GM12878 (cell line): Measurements from ENCODE around the gene RPS6KA5. TPM values are rescaled to one million over a fixed set of nuclear protein-coding genes. Genes with fewer than 3 reads are reported as not detected.

Experiments used
- ATAC-seq: fragments of 200-7000 bp; cut with Tn5 transposase; 3 replicates; pipeline ENCODE4 v1.9.1; 2020; ENCODE audit warnings: mild to moderate bottlenecking, moderate library complexity
- BruUV-seq: library from RNA; stranded (reverse); fragments of 400-500 nt; replicated peaks from 2 replicates; lab custom pipeline; 2021; lab: Mats Ljungman, UMichigan
- CTCF ChIA-PET: fragments of 300-600 bp; sonication (Branson Sonifier 250); formaldehyde crosslinking; extraction: SDS; loops from one replicate; lab custom pipeline; 2021; ENCODE audit warnings: inconsistent platforms; lab: Yijun Ruan, JAX
- POLR2A ChIA-PET: fragments of 350-600 bp; formaldehyde crosslinking; extraction: SDS; loops from one replicate; lab custom pipeline; 2021; ENCODE audit warnings: inconsistent platforms; lab: Charles Lee
- RAD21 ChIA-PET: fragments of 300-600 bp; sonication (Branson Sonifier 250); formaldehyde crosslinking; loops from one replicate; lab custom pipeline; 2023; ENCODE audit warnings: antibody characterized with exemption; ENCODE audit not compliant: unreplicated experiment; lab: Charles Lee
- SMC1A ChIA-PET: fragments of 300-600 bp; sonication (Branson Sonifier 250); formaldehyde crosslinking; loops from one replicate; lab custom pipeline; 2023; ENCODE audit not compliant: unreplicated experiment, uncharacterized antibody; lab: Charles Lee
- DNase-seq: peaks from one replicate; pipeline ENCODE4 v3.0.0-alpha.2; 2011; ENCODE audit warnings: low read depth, low spot score
- FAIRE-seq: peaks from 3 replicates; lab custom pipeline; 2011; peaks lifted over from hg19 to GRCh38; lab: Jason Lieb, UNC
- H2AFZ ChIP-seq: 2 replicates; pipeline ENCODE4 v1.6.0; 2011; ENCODE audit warnings: low read depth, low read length, control low read depth; ENCODE audit not compliant: control insufficient read depth
- H3K27ac ChIP-seq: 2 replicates; pipeline ENCODE4 v1.5.1; 2011; ENCODE audit warnings: control low read depth; ENCODE audit not compliant: control insufficient read depth, insufficient read depth
- H3K27me3 ChIP-seq, 2 experiments: replicated peaks in 1 of 2; 2 replicates each; pipeline versions ENCODE4 v1.6.0 to v1.6.1; 2011; ENCODE audit warnings: low read length in 1 of 2; ENCODE audit not compliant: control insufficient read depth in 2 of 2, insufficient read depth in 2 of 2
- H3K36me3 ChIP-seq, 2 experiments: 2 replicates each; pipeline ENCODE4 v1.5.1; 2011; ENCODE audit warnings: low read length in 1 of 2; ENCODE audit not compliant: control insufficient read depth in 2 of 2, insufficient read depth in 2 of 2
- H3K4me1 ChIP-seq: 2 replicates; pipeline ENCODE4 v1.6.1; 2011; ENCODE audit warnings: mild to moderate bottlenecking, low read length, moderate library complexity, mixed read lengths; ENCODE audit not compliant: control insufficient read depth, insufficient read depth
- H3K4me2 ChIP-seq: 2 replicates; pipeline ENCODE4 v1.6.0; 2011; ENCODE audit warnings: control low read depth; ENCODE audit not compliant: control insufficient read depth, insufficient read depth
- H3K4me3 ChIP-seq: fragments of 200-600 bp; sonication (generic); 2 replicates; pipeline ENCODE4 v1.5.1; 2016
- H3K79me2 ChIP-seq: 2 replicates; pipeline ENCODE4 v1.6.0; 2011; ENCODE audit warnings: low read length; ENCODE audit not compliant: control insufficient read depth, insufficient read depth
- H3K9ac ChIP-seq: 2 replicates; pipeline ENCODE4 v1.8.0; 2011; ENCODE audit warnings: low read length, control low read depth, mixed read lengths; ENCODE audit not compliant: control insufficient read depth, insufficient read depth
- H3K9me3 ChIP-seq: replicated peaks from 3 replicates; pipeline ENCODE4 v1.5.1; 2011; ENCODE audit warnings: mild to moderate bottlenecking, low read length; ENCODE audit not compliant: control insufficient read depth, insufficient read depth
- H4K20me1 ChIP-seq: 2 replicates; pipeline ENCODE4 v1.6.0; 2011; ENCODE audit not compliant: control insufficient read depth, insufficient read depth
- ASH2L ChIP-seq: fragments of 300-600, 200-600 bp; sonication (generic); IDR thresholded peaks from 2 replicates; pipeline ENCODE4 v1.6.1; 2017; ENCODE audit warnings: low read depth, mild to moderate bottlenecking, borderline replicate concordance
- ELK1 ChIP-seq: IDR thresholded peaks from 2 replicates; pipeline ENCODE4 v1.6.1; 2012; ENCODE audit warnings: low read depth, low read length, improper control_type of control experiment
- IRF4 ChIP-seq: IDR thresholded peaks from 2 replicates; pipeline ENCODE4 v1.6.1; 2011; ENCODE audit warnings: low read depth, low read length
- KLF5 ChIP-seq: fragments of 450-650 bp; IDR thresholded peaks from 2 replicates; pipeline ENCODE4 v1.6.1; 2014; ENCODE audit warnings: mild to moderate bottlenecking; ENCODE audit not compliant: partially characterized antibody
- SKIL ChIP-seq: fragments of 450-650 bp; IDR thresholded peaks from 2 replicates; pipeline ENCODE4 v1.6.1; 2017; ENCODE audit warnings: mild to moderate bottlenecking, low read depth, inconsistent platforms; ENCODE audit not compliant: poor library complexity, severe bottlenecking
- ZBTB40 ChIP-seq: fragments of 450-650 bp; IDR thresholded peaks from 2 replicates; pipeline ENCODE4 v1.6.1; 2016; ENCODE audit warnings: mild to moderate bottlenecking, moderate library complexity, borderline replicate concordance
- WGBS: methylation state at CpG from one replicate; pipeline ENCODE4 v1.1.6; 2016; ENCODE audit warnings: low lambda C conversion rate; ENCODE audit not compliant: insufficient replicate concordance, insufficient coverage; ENCODE audit errors: missing lambda C conversion rate; 5-methylcytosine and 5-hydroxymethylcytosine counted together
- in situ Hi-C: fragments of 300-500 bp; cut with MboI; formaldehyde crosslinking; loops from 9 replicates; pipeline ENCODE4 v1.14.3; 2018; ENCODE audit warnings: mixed read lengths
- intact Hi-C: fragments of 100-400 bp; cut with micrococcal nuclease; formaldehyde crosslinking; loops from one replicate; pipeline ENCODE4 v1.14.2; 2022; ENCODE audit not compliant: unreplicated experiment
- polyA plus RNA-seq, 11 experiments: library from polyadenylated mRNA; depleted of rRNA in 4 of 11; unstranded in 6 of 11; stranded (reverse) in 5 of 11; fragments of >200 nt; fragmentation: Nextera tagmentation in 4 of 11; fragmentation: Illumina TruSeq in 1 of 11; extraction: Ambion mirVana in 4 of 11; extraction: Trizol in 1 of 11; gene quantifications; 1 replicate in 1 of 11; 2 replicates in 10 of 11; pipeline versions ENCODE4 v1.2.1 to v1.2.3, GENCODE V29; 2011 to 2016; ENCODE audit warnings: inconsistent platforms in 2 of 11, missing spikeins in 2 of 11, low read depth in 1 of 11
- total RNA-seq, 4 experiments: library from RNA; depleted of rRNA in 3 of 4; stranded (reverse); fragments of >200 nt in 3 of 4; fragmentation: Illumina TruSeq in 1 of 4; extraction: Trizol in 1 of 4; gene quantifications; 2 replicates each; pipeline versions ENCODE4 v1.2.1 to v1.2.3, GENCODE V29; 2013 to 2021
- TF ChIP-seq, protein P1 (sequence below): fragments of 450-650 bp; IDR thresholded peaks from 2 replicates; pipeline ENCODE4 v1.6.1; 2017; ENCODE audit warnings: borderline replicate concordance
- TF ChIP-seq, protein P2 (sequence below): IDR thresholded peaks from 2 replicates; pipeline ENCODE4 v1.6.1; 2012; ENCODE audit warnings: low read length, inconsistent platforms

RPS6KA5 gene
- total and polyA plus RNA-seq, 10 of the 15 experiments (the other 5 are each of a cell fraction or from before 2014, with no cell fraction given): 1.4 to 7.0 (median 3.7) TPM

DNA sequence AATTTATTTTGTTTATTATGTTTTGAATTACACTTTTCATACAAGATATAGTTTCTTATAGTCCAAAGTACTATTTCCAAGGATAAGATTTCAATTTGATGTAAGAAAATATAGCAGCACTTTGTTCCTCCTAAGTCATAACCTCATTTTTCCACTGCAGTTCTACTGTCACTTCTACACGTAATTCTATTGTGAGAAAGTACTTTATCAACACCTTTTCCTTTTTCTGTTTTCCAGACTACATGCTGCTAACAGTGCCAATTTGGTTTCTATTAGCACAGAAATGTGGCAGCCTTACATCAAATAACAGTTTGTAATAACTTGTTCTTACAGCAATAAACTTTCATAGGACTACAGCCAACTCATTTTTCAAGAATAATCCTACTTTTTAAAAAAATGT lies 45.0 kb downstream of the RPS6KA5 start:
- Histone ChIP-seq H3K79me2 (no peaks in the 10 kb centered on the region; the same call in 1 of the 2 replicates), H3K9ac (no peak overlapping the region), H3K9me3 (no peaks in the 10 kb centered on the region), H3K4me1 (peaks cover 16% of the 10 kb centered on the region), H3K4me3 (no peak overlapping the region), H3K27ac (no peak overlapping the region), H4K20me1 (no peaks in the 10 kb centered on the region), H2AFZ (no peak overlapping the region), H3K36me3 (no peaks in the 10 kb centered on the region), H3K4me2 (no peak overlapping the region), H3K27me3 (no peaks in the 10 kb centered on the region)
- BruUV-seq: no TSS peak
- SMC1A ChIA-PET: interaction anchor here (0.6 to 2.1 kb wide), 3 partner anchors 14 to 100 kb away, joined by 3 to 6 read pairs (median 3); no protein-coding TSS in a partner anchor
- CTCF ChIA-PET: interaction anchor here (1.4 kb wide), 1 partner anchor 112 kb away, joined by 6 read pairs; no protein-coding TSS in a partner anchor
- 94% methylated on average over 1 of the region's 1 CpG for WGBS
- DNase-seq (no peak), ATAC-seq (no peak), FAIRE-seq (no peak)
- RAD21 ChIA-PET: interaction anchor here (1.0 to 1.3 kb wide), 2 partner anchors 38 to 45 kb away, joined by 3 read pairs; partner anchors contain the start of gene RPS6KA5
- intact Hi-C loops (no loop called here), in situ Hi-C loops (no loop called here)
- POLR2A ChIA-PET: interaction anchor here (0.6 to 1.1 kb wide), 2 partner anchors 10 to 19 kb away, joined by 3 read pairs; no protein-coding TSS in a partner anchor
- no peak for TF ChIP-seq KLF5
- no peak for TF ChIP-seq SKIL
- TF ChIP-seq ZBTB40: no peak
- TF ChIP-seq IRF4: no peak
- no peak for TF ChIP-seq ASH2L
- TF ChIP-seq, protein P1, sequence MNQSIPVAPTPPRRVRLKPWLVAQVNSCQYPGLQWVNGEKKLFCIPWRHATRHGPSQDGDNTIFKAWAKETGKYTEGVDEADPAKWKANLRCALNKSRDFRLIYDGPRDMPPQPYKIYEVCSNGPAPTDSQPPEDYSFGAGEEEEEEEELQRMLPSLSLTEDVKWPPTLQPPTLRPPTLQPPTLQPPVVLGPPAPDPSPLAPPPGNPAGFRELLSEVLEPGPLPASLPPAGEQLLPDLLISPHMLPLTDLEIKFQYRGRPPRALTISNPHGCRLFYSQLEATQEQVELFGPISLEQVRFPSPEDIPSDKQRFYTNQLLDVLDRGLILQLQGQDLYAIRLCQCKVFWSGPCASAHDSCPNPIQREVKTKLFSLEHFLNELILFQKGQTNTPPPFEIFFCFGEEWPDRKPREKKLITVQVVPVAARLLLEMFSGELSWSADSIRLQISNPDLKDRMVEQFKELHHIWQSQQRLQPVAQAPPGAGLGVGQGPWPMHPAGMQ: no peak
- TF ChIP-seq, protein P2, sequence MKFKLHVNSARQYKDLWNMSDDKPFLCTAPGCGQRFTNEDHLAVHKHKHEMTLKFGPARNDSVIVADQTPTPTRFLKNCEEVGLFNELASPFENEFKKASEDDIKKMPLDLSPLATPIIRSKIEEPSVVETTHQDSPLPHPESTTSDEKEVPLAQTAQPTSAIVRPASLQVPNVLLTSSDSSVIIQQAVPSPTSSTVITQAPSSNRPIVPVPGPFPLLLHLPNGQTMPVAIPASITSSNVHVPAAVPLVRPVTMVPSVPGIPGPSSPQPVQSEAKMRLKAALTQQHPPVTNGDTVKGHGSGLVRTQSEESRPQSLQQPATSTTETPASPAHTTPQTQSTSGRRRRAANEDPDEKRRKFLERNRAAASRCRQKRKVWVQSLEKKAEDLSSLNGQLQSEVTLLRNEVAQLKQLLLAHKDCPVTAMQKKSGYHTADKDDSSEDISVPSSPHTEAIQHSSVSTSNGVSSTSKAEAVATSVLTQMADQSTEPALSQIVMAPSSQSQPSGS: no peak
- no peak for TF ChIP-seq ELK1
